GM21390 (cell line): ENCODE results near the gene RPL32.
"Not testable (repeated sequence)": the region's sequence is repeated elsewhere in the genome, so short reads cannot be mapped to it uniquely, and the experiment has no call there.

Experiments used
- ATAC-seq: cut with Tn5 transposase; IDR thresholded peaks from one replicate; pipeline ENCODE4 v1.9.1; 2021; ENCODE audit not compliant: unreplicated experiment

Gene RPL32

GRCh38 chr3:12841149-12841969 lies at the start of gene RPL32:
RPL32 (minus strand) TSS chr3:12841565; CDS start chr3:12840237, 1,328 bp downstream.
- ATAC-seq: peak; percentile 84

GRCh38 chr3:12890610-12891390 lies 49.4 kb upstream of the RPL32 start:
- no peak for ATAC-seq

GRCh38 chr3:12886736-12887135 lies 45.4 kb upstream of the RPL32 start:
- ATAC-seq: no peak

- peak; percentile 57 for ATAC-seq
Measured at GRCh38 chr3:12886106-12886679, 44.8 kb upstream of the RPL32 start.

GRCh38 chr3:12885583-12885930 lies 44.2 kb upstream of the RPL32 start:
- ATAC-seq: no peak

- no peak for ATAC-seq
Measured at GRCh38 chr3:12884790-12885582, 43.6 kb upstream of the RPL32 start.

GRCh38 chr3:12884186-12884680 lies 42.9 kb upstream of the RPL32 start:
- no peak for ATAC-seq

GRCh38 chr3:12882336-12883310 lies 41.3 kb upstream of the RPL32 start:
- no peak for ATAC-seq

- peak; percentile 48 for ATAC-seq
Measured at GRCh38 chr3:12881858-12882257, 40.5 kb upstream of the RPL32 start.

- ATAC-seq: no peak
Measured at GRCh38 chr3:12879191-12879815, 37.9 kb upstream of the RPL32 start.

- ATAC-seq: not testable (repeated sequence)
Measured at GRCh38 chr3:12878758-12879157, 37.4 kb upstream of the RPL32 start.

- no peak for ATAC-seq
Measured at GRCh38 chr3:12878141-12878574, 36.8 kb upstream of the RPL32 start.

GRCh38 chr3:12877040-12877439 lies 35.7 kb upstream of the RPL32 start:
- no peak for ATAC-seq

- ATAC-seq: no peak
Measured at GRCh38 chr3:12875857-12876836, 34.8 kb upstream of the RPL32 start.

- ATAC-seq: no peak
Measured at GRCh38 chr3:12871404-12871983, 30.1 kb upstream of the RPL32 start.

GRCh38 chr3:12870942-12871341 lies 29.6 kb upstream of the RPL32 start:
- no peak for ATAC-seq

GRCh38 chr3:12869035-12869621 lies 27.8 kb upstream of the RPL32 start:
- ATAC-seq: peak; percentile 63
